ENCODE data around the gene GABRB1.

GABRB1 gene

DNA sequence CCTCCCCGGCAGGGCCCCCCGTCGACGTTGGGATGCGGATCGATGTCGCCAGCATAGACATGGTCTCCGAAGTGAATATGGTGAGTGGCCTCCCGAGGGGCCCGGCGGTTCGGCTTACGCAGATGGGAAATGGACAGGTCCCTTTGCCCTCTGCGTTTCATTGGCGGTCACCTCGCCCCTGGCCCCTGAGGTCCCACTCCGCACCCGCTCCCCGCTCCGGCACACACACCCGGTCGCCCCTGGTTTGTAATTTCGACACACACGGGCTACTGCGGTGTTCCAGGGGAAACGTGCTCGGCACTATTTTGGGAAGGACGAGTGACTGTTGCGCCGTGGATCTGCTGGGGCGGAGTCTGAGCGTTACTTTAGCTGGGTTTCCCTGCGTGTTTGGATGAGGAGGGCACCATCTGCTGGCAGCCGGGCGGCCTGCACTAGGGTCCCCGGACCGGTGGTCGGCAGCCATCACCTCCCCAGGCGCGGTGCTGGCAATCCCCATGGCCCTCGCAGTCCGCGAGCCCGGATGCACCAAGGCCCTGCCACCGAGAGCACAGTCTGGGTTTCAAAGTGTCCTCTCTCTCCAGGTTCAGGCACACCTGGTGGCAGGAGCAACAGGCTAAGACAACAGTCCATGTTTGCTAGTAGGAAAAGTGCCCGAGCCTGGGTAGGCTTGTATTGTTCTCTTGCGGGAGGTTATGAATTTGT is 1.2 kb downstream of the GABRB1 start:
- TF ChIP-seq POLR2AphosphoS5 (IDR thresholded peaks at IDR 0.05; ENCODE audit: borderline replicate concordance, low read depth, low read length) (no peak), FOXP2 (optimal IDR thresholded peaks at IDR 0.05; ENCODE audit: control extremely low read depth, extremely low read length, insufficient read depth) (no peak), EZH2 (IDR thresholded peaks at IDR 0.05) (no peak)
- no peak for DNase-seq (ENCODE audit: low read depth, low spot score)
- H3K36me3 ChIP-seq (ENCODE audit: insufficient read depth, low read length): no peaks in the 10 kb centered on the region
- no peaks in the 10 kb centered on the region for H3K9me3 ChIP-seq (ENCODE audit: low read depth, low read length)
- H3K9ac ChIP-seq (ENCODE audit: insufficient read length): peak overlapping the region; percentile 53
- no peak overlapping the region for H3K27ac ChIP-seq
- H3K4me3 ChIP-seq: peak overlapping the region; percentile 92

DNA sequence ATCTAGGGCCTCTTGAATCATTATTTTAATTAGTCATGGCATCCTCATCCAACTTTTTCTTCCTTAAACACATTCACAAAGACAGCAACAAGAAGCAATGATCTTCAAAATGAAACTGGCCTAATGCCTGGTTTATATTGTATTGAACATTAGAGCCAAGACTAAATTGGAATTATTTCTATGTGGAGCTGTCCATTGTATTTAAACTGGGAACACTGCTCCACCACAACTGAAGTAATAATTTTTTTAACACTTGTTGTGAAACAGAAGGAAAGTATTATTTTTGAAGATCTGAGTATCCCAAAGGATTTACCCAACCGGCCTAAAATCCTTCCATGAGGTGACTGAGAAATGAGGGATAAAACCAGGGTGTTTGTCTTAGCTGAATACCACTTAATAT is 6.9 kb downstream of the GABRB1 start:
- Histone ChIP-seq H3K36me3 (ENCODE audit: insufficient read depth, low read length) (no peaks in the 10 kb centered on the region), H3K9ac (ENCODE audit: insufficient read length) (no peak overlapping the region), H3K27ac (no peak overlapping the region), H3K4me3 (no peak overlapping the region), H3K9me3 (ENCODE audit: low read depth, low read length) (no peaks in the 10 kb centered on the region)
- TF ChIP-seq FOXP2 (optimal IDR thresholded peaks at IDR 0.05; ENCODE audit: control extremely low read depth, extremely low read length, insufficient read depth): no peak
- no peak for TF ChIP-seq POLR2AphosphoS5 (IDR thresholded peaks at IDR 0.05; ENCODE audit: borderline replicate concordance, low read depth, low read length)
- TF ChIP-seq EZH2 (IDR thresholded peaks at IDR 0.05): no peak
- no peak for DNase-seq (ENCODE audit: low read depth, low spot score)

DNA sequence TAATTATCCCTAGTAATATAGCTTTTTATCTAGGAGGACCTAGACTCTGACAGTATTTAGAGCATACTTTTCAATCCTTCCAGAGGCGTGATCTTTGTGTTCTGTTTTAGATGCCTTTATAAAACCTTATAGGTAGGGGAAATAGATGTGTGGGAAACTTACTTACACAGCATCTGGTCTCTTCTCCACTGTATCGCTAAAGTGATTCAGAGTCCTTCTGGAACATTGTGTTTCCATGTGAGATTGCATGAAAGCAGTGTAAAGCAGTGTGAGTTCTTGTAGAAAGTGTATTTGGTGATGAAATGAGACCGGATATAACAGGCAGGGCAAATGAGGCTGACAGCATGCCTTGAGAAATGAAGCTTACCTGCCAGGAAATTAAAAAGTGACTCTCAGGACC is 9.5 kb downstream of the GABRB1 start:
- Histone ChIP-seq H3K9ac (ENCODE audit: insufficient read length) (no peak overlapping the region), H3K9me3 (ENCODE audit: low read depth, low read length) (no peaks in the 10 kb centered on the region), H3K36me3 (ENCODE audit: insufficient read depth, low read length) (no peaks in the 10 kb centered on the region), H3K27ac (no peak overlapping the region), H3K4me3 (no peak overlapping the region)
- DNase-seq (ENCODE audit: low read depth, low spot score): no peak
- TF ChIP-seq EZH2 (IDR thresholded peaks at IDR 0.05): no peak
- no peak for TF ChIP-seq FOXP2 (optimal IDR thresholded peaks at IDR 0.05; ENCODE audit: control extremely low read depth, extremely low read length, insufficient read depth)
- no peak for TF ChIP-seq POLR2AphosphoS5 (IDR thresholded peaks at IDR 0.05; ENCODE audit: borderline replicate concordance, low read depth, low read length)

DNA sequence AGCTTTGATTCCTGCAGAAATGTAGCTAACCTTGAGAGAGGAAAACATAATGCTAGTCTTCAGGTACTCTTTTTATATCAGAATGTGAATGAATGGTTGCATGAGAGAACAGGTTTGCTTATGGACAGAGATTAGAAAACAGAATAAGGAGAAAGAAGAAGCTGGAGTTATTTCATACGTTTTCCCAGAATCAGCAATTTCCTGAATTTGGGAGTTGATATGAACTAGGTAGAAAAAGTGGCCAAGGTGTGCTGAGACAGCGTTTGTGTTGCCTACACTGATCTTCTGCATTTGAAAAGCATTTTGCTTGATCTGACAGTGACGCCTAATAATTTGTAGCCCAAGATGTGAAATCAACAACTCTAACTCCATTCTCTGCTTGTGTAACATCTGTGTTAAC is 12.5 kb downstream of the GABRB1 start:
- TF ChIP-seq EZH2 (IDR thresholded peaks at IDR 0.05) (no peak), POLR2AphosphoS5 (IDR thresholded peaks at IDR 0.05; ENCODE audit: borderline replicate concordance, low read depth, low read length) (no peak), FOXP2 (optimal IDR thresholded peaks at IDR 0.05; ENCODE audit: control extremely low read depth, extremely low read length, insufficient read depth) (no peak)
- H3K27ac ChIP-seq: no peak overlapping the region
- no peak for DNase-seq (ENCODE audit: low read depth, low spot score)
- H3K36me3 ChIP-seq (ENCODE audit: insufficient read depth, low read length): no peaks in the 10 kb centered on the region
- no peak overlapping the region for H3K4me3 ChIP-seq
- H3K9ac ChIP-seq (ENCODE audit: insufficient read length): no peak overlapping the region
- H3K9me3 ChIP-seq (ENCODE audit: low read depth, low read length): no peaks in the 10 kb centered on the region

DNA sequence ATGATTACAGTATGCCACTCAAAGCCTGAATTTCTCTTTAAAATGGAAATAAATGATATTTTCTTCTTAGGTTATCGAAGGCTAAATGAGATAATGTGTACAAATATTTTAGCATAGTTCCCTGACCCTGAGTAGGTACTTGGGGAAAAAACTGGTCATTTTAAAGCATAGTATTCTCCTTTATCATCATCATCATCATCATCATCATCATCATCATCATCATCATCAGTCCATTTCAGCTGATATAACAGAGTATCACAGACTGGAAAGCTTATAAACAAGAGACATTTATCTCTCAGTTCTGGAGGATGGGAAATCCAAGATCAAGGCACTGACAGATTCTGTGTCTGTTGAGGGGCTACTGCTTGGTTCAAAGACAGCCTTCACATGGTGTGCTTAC is 13.9 kb downstream of the GABRB1 start:
- H3K36me3 ChIP-seq (ENCODE audit: insufficient read depth, low read length): no peaks in the 10 kb centered on the region
- DNase-seq (ENCODE audit: low read depth, low spot score): no peak
- H3K4me3 ChIP-seq: no peak overlapping the region
- TF ChIP-seq FOXP2 (optimal IDR thresholded peaks at IDR 0.05; ENCODE audit: control extremely low read depth, extremely low read length, insufficient read depth): no peak
- no peak for TF ChIP-seq POLR2AphosphoS5 (IDR thresholded peaks at IDR 0.05; ENCODE audit: borderline replicate concordance, low read depth, low read length)
- no peak overlapping the region for H3K27ac ChIP-seq
- H3K9me3 ChIP-seq (ENCODE audit: low read depth, low read length): no peaks in the 10 kb centered on the region
- no peak overlapping the region for H3K9ac ChIP-seq (ENCODE audit: insufficient read length)

DNA sequence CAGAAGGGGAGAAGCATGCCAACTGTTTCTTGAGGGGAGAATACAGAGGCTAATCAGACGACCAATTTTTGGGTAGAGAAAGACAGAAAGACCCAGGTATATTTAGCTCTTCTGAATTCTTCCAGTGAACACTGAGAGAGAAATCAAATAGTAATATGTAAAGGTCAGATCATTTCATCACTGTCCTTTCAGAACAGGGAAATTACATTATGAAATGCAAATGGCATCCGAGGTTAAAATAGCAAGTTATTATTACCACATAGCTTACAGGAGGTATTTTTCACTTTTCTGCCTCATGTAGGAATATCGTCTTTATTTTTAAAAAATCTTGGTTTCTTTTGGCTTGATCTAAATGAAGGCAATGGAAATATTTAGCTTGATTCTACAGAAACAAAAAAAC is 18.0 kb downstream of the GABRB1 start:
- H3K9me3 ChIP-seq (ENCODE audit: low read depth, low read length): no peaks in the 10 kb centered on the region
- H3K4me3 ChIP-seq: no peak overlapping the region
- no peak overlapping the region for H3K9ac ChIP-seq (ENCODE audit: insufficient read length)
- TF ChIP-seq POLR2AphosphoS5 (IDR thresholded peaks at IDR 0.05; ENCODE audit: borderline replicate concordance, low read depth, low read length) (no peak), FOXP2 (optimal IDR thresholded peaks at IDR 0.05; ENCODE audit: control extremely low read depth, extremely low read length, insufficient read depth) (no peak), EZH2 (IDR thresholded peaks at IDR 0.05) (no peak)
- H3K27ac ChIP-seq: no peak overlapping the region
- no peaks in the 10 kb centered on the region for H3K36me3 ChIP-seq (ENCODE audit: insufficient read depth, low read length)
- DNase-seq (ENCODE audit: low read depth, low spot score): no peak

DNA sequence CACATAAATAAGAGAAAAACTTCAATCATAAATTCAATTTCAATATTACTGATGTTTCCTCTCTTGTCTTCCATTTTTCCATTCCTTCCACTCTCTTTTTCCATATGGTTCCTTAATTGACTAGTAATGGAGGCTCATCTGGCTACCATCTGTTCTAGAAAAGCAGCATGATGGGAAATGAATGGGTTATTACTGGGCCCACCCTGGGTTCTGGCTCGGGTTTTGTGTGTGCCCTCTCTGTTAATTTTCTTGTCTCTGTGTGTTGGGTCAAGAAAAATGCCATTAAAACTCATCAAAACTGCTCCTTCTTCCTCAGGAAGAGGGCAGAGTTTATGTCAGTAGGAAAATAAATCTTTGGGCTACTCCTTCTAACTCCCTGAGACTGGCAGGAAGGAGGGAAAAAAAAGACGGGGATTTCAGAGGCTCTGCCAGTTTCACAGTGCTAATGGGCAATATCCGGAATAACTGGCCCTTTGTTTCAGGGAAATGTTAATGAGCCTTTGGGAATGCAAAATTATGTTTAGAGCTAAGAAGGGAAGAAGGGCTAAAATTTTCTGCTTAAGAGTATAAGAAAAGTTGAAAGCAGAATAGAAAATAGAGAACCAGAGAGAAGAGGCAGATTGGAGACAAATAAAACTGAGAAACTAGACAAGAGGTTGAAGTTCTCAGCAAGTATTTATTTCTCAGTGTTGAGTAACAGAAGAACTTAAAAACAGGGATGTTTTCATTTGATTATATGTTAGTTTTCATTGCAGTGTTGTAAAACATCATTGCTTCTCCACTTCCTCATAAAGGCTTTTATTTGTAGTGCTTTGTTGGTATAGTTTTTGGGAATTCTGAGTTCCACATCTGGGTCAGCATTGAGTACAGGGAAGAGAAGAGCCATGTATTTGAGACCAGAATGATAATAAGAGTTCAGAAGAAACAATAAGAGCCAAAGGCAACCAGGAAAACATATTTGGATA is 19.7 kb downstream of the GABRB1 start:
- Histone ChIP-seq H3K9ac (ENCODE audit: insufficient read length) (no peak overlapping the region), H3K4me3 (no peak overlapping the region), H3K27ac (no peak overlapping the region), H3K36me3 (ENCODE audit: insufficient read depth, low read length) (no peaks in the 10 kb centered on the region), H3K9me3 (ENCODE audit: low read depth, low read length) (no peaks in the 10 kb centered on the region)
- DNase-seq (ENCODE audit: low read depth, low spot score): no peak
- TF ChIP-seq POLR2AphosphoS5 (IDR thresholded peaks at IDR 0.05; ENCODE audit: borderline replicate concordance, low read depth, low read length): no peak
- TF ChIP-seq EZH2 (IDR thresholded peaks at IDR 0.05): no peak
- TF ChIP-seq FOXP2 (optimal IDR thresholded peaks at IDR 0.05; ENCODE audit: control extremely low read depth, extremely low read length, insufficient read depth): no peak

DNA sequence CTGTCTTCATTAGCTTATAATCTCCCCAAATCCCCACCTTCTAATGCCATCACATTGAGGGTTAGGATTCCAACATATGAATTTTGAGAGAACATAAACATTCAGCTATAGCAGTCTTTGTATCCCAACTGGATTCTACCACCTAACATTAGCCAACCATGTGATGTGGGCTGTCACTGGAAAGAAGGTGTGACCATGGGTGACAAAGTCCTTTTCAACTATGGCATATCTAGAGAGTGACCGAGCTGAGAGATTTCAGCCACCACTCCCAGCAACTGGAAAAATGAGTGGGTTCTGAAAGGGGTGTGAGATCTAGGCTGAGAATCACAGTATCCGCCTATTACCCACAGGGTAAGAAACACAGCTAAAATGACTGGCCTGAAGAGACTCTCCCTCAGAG is 22.1 kb downstream of the GABRB1 start:
- Histone ChIP-seq H3K4me3 (no peak overlapping the region), H3K36me3 (ENCODE audit: insufficient read depth, low read length) (no peaks in the 10 kb centered on the region), H3K27ac (no peak overlapping the region), H3K9me3 (ENCODE audit: low read depth, low read length) (no peaks in the 10 kb centered on the region), H3K9ac (ENCODE audit: insufficient read length) (no peak overlapping the region)
- TF ChIP-seq FOXP2 (optimal IDR thresholded peaks at IDR 0.05; ENCODE audit: control extremely low read depth, extremely low read length, insufficient read depth): no peak
- TF ChIP-seq POLR2AphosphoS5 (IDR thresholded peaks at IDR 0.05; ENCODE audit: borderline replicate concordance, low read depth, low read length): no peak
- no peak for TF ChIP-seq EZH2 (IDR thresholded peaks at IDR 0.05)
- no peak for DNase-seq (ENCODE audit: low read depth, low spot score)

Data from SK-N-MC (cell line).